ENCODE results near the gene ZNF212.

The ZNF212 gene

DNA sequence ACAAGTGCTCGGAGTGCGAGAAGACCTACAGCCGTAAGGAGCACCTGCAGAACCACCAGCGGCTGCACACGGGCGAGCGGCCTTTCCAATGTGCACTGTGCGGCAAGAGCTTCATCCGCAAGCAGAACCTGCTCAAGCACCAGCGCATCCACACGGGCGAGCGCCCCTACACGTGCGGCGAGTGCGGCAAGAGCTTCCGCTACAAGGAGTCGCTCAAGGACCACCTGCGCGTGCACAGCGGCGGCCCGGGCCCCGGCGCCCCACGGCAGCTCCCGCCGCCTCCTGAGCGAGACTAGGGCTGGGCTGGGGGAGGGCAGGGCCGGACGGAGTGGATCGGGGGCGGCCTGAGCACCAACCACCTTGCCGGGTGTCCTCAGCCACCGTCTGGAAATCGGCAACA, 15.1 kb upstream of the ZNF212 start:
- TF ChIP-seq, protein P1, sequence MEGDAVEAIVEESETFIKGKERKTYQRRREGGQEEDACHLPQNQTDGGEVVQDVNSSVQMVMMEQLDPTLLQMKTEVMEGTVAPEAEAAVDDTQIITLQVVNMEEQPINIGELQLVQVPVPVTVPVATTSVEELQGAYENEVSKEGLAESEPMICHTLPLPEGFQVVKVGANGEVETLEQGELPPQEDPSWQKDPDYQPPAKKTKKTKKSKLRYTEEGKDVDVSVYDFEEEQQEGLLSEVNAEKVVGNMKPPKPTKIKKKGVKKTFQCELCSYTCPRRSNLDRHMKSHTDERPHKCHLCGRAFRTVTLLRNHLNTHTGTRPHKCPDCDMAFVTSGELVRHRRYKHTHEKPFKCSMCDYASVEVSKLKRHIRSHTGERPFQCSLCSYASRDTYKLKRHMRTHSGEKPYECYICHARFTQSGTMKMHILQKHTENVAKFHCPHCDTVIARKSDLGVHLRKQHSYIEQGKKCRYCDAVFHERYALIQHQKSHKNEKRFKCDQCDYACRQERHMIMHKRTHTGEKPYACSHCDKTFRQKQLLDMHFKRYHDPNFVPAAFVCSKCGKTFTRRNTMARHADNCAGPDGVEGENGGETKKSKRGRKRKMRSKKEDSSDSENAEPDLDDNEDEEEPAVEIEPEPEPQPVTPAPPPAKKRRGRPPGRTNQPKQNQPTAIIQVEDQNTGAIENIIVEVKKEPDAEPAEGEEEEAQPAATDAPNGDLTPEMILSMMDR (IDR thresholded peaks at IDR 0.05) = no peak

DNA sequence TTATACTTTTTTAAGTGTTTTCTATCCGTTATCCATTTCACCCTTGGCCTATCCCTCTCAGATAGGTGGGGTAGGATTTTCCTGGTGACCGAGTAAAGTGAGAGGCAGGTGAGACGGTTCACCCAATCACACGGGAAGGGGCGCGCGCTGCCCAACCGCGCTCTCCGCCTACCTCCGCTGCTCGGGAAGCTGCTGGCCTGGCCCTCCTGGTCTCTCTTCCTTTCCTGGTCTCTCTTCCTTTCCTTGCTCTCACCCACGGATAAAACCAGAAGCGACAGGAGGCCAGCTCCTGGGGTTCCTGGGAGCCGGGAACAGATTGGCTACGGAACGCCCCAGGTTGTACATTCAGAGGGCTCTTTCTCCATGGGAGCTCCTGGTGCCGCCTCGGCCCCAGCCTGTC, 14.3 kb upstream of the ZNF212 start:
- TF ChIP-seq, protein P1 (IDR thresholded peaks at IDR 0.05) = no peak

GRCh38 chr7:149225656-149226055, 13.8 kb upstream of the ZNF212 start:
- TF ChIP-seq, protein P1 (IDR thresholded peaks at IDR 0.05) = no peak

GRCh38 chr7:149226840-149227494, 12.5 kb upstream of the ZNF212 start:
- TF ChIP-seq, protein P1 (IDR thresholded peaks at IDR 0.05) = no peak

DNA sequence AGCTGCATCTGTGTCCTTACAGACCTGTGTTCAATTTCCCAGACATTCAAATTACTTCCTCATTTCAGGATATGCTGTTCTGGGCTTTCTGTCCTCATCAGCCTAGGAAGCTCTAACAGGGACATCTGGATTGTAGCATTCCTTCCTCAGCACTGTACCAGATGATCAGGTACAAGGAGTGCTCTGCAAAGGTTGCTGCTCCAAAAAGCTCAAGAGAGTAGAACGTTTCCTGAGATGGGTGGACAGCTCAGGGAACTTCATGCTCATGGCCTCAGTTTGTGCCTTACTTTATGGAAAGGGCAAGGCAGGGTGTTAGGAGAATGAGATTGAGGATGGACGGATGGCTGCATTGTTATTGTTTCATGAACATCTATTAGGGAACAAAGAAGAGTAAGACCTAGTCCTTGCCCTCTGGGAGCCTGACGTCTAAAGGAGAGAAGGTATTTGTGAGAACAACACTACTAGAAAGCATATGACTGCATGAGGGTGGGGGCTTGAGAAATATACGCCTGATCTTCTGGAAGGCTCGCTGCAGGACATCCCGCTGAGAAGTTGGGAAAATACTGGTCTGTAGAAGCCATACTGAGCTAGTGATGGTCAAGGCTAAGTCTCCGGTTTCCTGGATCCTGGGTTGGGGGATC, 10.5 kb upstream of the ZNF212 start:
- TF ChIP-seq, protein P1 (IDR thresholded peaks at IDR 0.05) = no peak

DNA sequence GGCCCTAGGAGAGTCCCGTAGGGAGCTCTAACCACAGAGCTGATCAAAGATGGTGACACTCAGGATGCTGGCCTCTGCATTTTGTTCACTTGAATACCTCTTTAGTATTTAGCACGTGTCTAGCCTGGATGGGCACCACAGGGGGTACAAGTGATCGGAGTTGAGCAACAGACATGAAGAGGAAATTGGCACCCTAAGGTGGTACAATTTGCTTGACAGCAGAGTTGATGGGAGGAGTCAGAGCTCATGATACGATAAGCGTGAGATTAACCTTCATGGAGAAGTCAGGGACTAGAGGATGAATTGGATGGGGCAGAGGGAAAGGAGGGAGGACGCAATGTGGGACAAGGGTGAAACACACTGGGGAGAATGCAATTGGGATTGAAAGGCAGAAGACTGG, 9.9 kb upstream of the ZNF212 start:
- TF ChIP-seq, protein P1 (IDR thresholded peaks at IDR 0.05) = no peak

DNA sequence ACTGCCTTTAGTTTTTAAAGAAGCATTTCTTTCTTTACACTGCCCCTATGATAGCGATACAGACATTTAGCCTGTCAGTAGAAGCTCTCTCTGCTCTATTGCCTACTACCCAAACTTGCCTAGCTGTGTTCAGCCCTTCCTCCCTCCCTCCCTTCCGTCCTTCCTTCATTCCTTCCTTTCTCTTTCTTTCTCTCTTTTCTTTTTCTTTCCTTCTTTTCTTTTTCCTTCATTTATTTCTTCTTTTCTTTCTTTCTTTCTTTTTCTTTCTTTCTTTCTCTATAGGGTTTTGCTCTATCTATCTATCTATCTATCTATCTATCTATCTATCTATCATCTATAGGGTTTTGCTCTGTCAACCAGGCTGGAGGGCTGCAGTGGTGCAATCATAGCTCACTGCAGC, 7.1 kb upstream of the ZNF212 start:
- TF ChIP-seq, protein P1 (IDR thresholded peaks at IDR 0.05) = no peak

Data from LNCAP (cell line).